ENCODE data around the gene CD164L2.

The CD164L2 gene

DNA sequence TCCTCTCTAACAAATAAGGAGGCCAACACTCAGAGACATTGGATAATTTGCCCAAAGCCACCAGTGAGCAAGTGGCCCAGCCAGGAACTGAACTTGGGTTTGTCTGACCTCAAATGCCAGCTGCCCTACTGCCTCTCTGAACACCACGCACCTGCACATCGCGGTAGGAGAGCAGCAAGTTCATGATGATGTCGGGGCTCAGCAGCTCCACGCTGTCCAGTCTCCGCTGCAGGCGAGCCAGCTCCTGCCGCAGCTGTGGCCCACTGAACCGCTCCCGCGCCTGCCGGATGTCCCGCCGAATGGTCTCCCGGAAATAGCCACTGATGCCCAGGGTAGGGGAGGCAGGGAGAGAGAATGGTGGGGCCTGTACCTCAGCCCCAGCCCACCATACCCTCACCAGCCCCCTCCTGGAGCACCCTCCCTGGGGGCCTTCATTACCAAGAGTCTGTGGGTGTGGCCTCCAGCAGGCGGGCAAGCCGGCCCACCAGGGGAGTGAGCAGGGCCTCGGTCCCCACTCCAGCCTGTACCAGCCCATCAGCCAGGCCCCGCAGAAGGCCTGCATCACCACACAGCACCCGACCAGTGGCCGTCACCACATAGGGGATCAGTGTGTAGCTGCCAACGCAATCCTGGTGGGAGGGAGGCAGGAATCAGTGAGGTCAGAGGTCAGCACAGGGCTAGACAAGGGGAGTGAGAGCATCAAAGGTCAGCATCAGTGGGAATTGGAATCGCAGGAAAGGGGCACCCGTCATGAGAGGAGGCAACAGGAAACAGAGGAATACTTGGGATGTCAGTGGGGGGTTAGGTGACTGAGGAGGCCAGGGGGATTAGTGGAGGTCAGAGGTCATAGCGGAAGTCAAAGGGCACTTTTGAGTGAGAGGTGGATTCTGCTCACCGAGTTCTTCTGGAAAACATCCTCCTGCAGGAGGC is 19.1 kb downstream of the CD164L2 start:
- DNase-seq (ENCODE audit: low read depth) = no peak

DNA sequence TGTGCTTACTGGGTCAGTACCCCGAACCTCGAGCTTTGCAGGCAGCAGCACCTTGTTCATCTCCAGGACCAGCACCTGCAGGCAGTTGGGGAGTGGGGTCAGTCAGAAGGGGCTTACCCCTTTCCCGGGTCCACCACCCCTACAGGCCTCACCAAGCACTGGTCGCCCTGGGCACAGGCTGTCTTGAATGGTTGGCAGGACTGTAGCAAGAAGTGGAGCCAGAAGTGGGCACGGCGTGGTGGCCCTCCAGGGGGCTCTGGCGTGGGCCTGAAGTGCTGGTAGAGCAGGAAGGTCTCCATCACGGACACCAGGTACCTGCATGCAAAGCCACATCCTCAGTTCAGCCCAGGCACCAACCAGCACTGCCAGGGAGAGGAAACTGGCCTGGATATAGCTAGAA is 21.6 kb downstream of the CD164L2 start:
- no peak for DNase-seq (ENCODE audit: low read depth)

DNA sequence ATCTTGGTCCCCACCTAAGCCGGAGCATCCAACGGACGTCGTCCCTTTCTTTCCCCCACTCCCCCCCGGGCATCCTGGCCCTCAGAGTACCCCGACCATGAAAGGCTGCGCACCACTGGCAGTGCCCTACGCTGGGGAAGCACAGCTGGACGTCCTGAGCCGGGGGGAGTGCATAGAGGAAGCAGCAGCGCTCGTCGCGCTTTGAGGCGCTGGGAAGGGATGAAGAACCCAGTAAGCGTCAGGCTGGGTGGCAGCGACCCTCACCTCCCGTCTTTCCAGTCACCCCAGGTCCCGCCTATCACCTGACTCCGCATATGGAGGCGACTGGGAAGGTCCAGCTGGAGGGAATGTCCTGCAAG is 22.1 kb downstream of the CD164L2 start:
- no peak for DNase-seq (ENCODE audit: low read depth)

DNA sequence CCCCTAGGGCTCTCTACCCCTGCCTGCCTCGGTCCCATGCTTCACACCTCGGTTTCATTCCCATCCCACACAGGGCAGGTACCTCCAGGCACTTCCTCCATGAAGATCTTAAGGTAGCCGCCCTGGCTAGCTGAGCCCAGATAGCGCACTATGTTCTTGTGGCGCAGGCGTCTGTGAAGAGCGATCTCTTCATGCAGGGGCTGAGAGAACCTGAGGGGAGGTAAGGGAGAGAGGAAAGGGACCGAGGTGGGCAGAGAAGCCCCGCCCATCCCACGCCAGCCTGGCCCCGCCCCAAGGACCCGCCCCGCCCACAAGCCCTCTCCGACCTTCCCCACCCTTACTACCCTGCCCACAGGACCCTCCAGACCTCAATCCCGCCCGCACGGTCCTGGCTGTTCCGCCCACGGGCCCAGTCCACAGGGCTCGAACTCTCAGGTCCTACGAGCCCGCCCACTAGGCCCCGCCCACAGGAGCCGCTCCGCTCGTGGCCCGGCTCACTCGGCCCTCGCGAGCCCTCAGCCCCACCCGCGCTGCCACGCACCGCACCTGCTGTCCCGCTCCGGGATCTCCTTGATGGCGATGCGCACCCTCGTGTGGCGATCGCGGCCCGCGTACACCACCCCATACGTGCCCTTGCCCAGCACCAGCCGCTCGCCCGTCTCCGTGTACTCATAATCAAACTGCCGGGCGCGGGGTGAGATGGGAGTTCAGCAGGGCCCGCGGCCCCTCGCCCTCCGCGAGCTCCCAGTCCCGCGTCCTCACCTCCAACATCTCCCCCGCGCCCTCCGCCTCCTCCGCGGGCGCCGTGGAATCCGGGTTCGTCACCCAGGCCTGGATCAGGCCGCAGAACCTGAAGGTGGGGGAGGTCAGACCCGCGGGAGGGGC is 22.7 kb downstream of the CD164L2 start:
- DNase-seq (ENCODE audit: low read depth) = no peak

- DNase-seq (ENCODE audit: low read depth) = no peak
Measured at GRCh38 chr1:27359822-27360158, 23.3 kb downstream of the CD164L2 start.

DNA sequence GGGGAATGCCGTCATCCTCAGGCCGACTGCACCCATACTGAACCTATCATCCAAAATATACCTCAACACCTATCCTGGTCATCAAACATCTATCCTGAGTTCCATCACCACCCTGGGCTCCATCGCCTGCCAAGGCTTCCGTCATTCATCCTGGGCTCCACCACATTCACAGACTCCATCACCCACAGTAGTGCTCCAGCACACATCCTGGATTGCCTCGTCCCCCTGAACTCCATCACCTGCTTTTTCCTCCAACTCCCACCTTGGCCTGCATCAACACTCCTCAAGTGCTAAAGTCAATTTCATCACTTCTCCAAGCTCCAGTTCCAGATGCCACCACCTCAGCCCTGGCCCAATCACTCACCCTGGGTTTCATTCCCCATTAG is 24.2 kb downstream of the CD164L2 start:
- DNase-seq (ENCODE audit: low read depth) = no peak

DNA sequence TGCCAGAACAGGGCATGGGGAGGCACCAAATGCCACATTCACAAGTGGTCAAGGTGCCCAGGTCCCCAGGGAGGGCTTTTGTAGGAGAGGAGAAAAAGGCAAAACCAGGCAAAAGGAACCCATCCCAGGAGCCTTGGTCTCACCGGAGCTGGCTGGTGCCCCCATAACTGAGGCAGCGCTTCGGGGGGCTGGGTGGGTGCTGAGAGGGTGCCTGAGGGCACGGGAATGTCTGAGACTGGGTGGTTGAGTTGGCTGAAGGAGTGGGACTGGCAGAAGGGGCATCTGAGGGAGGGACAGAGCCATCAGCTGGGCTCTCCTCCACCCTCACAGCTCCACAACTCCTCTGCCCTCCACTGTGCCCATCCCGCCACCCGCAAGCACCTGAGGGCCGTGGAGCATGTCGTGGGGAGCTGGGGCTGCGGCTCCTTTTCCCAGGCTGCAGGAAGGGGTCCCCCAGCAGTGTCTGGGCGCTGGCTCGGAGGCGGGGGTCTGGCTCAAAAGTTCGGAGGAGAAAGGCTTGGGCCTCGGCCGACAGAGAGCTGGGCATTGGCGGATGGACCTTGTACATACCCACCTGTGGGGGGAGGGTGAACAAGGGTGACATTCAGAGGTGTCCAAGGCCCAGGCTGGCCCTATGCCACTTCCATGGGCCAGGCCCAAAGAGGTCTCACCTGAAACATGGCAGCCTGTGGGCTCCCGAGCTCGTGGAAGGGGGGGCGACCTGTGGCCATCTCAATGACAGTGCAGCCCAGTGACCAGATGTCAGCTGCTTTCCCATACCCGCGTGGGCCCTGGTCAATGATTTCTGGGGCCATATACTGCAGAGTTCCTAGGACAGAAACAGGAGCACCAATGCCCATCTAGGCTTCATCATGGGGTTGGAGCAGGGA is 24.9 kb downstream of the CD164L2 start:
- no peak for DNase-seq (ENCODE audit: low read depth)

GRCh38 chr1:27357281-27358037 is 25.7 kb downstream of the CD164L2 start:
- peak; percentile 74 for DNase-seq (ENCODE audit: low read depth)

- DNase-seq (ENCODE audit: low read depth) = no peak
Measured at GRCh38 chr1:27356619-27357280, 26.4 kb downstream of the CD164L2 start.

DNA sequence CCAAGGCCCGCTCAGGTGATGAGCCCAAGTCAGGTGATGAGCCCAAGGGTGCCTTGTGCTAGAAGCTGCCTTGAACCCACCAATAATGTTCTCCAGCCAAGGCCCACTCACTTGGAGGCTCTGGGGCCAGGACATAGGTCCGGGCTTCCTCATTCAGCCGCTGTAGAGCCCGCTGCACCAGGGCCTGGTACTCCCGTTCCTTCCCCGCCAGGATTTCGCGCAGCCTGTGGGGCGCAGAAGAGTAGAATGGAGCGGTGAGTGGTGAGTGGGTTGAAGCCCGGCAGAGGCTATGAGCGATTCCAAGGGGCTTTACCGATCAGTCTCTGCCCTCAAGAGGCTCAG is 26.9 kb downstream of the CD164L2 start:
- no peak for DNase-seq (ENCODE audit: low read depth)

DNA sequence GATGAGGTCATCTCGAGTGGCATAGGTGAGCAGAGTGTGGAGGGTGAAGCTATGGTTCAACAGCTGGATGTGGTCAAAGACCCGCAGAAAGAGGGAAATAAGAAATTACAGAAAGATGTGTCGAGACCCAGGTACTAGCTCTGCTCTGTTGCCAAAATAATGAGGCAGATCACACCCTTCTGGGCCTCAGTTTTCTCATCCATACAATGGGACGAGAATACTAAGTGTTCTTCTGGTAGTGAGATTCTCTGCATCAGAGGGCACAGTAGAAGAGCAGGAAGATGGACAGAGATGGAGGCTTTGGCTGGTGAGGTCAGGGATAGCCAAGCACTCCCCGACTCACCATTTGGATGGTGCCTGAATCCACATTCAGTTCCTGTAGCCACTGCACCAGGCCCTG is 27.4 kb downstream of the CD164L2 start:
- DNase-seq (ENCODE audit: low read depth) = no peak

- no peak for DNase-seq (ENCODE audit: low read depth)
Measured at GRCh38 chr1:27353629-27354028, 29.5 kb downstream of the CD164L2 start.

GRCh38 chr1:27353166-27353565 is 30.0 kb downstream of the CD164L2 start:
- no peak for DNase-seq (ENCODE audit: low read depth)

DNA sequence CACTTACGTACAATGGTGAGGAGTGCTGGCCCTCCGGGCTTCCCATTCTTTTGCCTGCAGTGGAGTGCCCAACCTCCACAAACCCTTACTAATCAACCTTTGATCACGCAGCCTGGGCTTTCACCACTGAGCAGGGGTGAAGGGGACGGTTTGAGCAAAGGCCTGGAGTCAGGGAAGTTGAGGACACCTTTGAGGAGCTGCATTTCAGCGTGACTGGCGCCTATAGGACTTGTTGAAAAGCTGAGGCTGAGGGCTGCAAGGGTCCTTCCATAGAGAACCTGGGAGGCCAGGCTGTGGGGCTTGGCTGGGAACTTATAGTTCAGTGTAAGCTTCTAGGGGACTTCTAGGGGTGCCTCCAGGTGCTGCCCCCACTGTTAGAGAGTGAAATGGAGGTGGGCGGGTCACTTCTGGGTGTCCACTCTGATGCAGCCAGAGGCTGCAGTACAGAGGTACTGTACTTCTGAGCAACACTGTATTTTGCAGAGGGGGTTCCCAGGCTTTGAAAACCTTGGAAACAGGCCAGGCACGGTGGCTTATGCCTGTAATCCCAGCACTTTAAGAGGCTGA is 31.5 kb downstream of the CD164L2 start:
- no peak for DNase-seq (ENCODE audit: low read depth)

DNA sequence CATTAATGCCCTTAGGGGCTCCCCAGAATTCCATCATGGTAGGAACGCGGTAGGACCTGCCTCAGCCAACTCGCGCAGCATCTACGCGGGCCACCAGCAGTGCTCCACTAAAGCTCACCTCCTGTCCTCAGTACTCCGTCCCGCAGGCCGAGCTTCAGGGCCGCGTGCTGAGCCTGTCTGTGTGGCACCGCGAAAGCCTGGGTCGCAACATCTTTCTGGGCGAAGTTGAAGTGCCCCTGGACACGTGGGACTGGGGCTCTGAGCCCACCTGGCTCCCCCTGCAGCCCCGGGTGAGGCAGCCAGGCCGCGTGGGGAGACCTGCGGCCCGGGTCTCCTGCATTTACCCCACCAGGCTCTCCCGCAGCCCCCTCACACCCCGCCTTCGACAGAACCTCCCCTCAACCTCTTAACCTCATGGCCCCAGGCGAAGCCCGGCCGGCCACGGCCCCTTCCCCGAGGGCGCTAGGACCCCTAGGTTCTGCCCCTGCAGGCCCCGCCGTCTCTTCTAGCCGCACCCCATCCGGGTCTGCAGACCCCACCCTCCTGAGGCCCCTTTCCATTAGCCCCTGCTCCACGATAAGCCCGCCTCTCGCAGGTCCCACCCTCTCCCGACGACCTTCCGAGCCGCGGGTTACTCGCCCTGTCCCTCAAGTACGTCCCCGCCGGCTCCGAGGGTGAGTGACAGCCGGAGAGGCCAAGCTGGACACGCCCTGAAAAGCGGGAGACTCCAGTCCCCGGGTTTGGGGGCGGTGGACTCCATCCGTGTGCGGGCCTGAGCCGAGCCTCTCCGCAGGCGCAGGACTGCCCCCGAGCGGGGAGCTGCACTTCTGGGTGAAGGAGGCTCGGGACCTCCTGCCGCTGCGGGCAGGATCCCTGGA is 32.2 kb downstream of the CD164L2 start:
- no peak for DNase-seq (ENCODE audit: low read depth)

- no peak for DNase-seq (ENCODE audit: low read depth)
Measured at GRCh38 chr1:27349784-27350662, 33.1 kb downstream of the CD164L2 start.

- no peak for DNase-seq (ENCODE audit: low read depth)
Measured at GRCh38 chr1:27348861-27349783, 34.0 kb downstream of the CD164L2 start.

Measured in stimulated activated CD8-positive, alpha-beta memory T cell treated with anti-CD3 and anti-CD28 coated beads, Interleukin-15, amount 100 ng/mL, for 24 hours (primary cell).